ENCODE measurements around the gene GC. TPM values are rescaled to one million over a fixed set of nuclear protein-coding genes. Genes with fewer than 3 reads are reported as not detected.

Gene GC
- not detected in 2 replicates for total RNA-seq (2021)
- not detected for Bru-seq, nascent RNA
- BruChase-seq, experiment 1, labeled RNA remaining after a 2-hour chase = not detected
- BruChase-seq, experiment 2, labeled RNA remaining after a 6-hour chase = not detected
- long read RNA-seq = 0 reads

GRCh38 chr4:71783972-71784371 lies at the start of gene GC:
Gene GC (minus strand): TSS chr4:71784079. CDS start chr4:71784018, 61 bp downstream.
- no peak within 1 kb of the TSS for H3K27ac ChIP-seq
- no peaks in the 10 kb centered on the region for H3K9me2 ChIP-seq (ENCODE audit: insufficient read depth)
- H3K4me1 ChIP-seq (replicated peaks; ENCODE audit: insufficient read depth) = no peaks in the 10 kb centered on the region
- H3K9me3 ChIP-seq (ENCODE audit: insufficient read depth, low read depth) = no peaks in the 10 kb centered on the region
- no peaks in the 10 kb centered on the region for H3K36me3 ChIP-seq (ENCODE audit: low read depth)
- no TSS peak for BruUV-seq (replicated peaks)
- intact Hi-C loops (cut with micrococcal nuclease; ENCODE audit: unreplicated experiment) = no loop called here
- DNase-seq = no peak
- H3F3A ChIP-seq (ENCODE audit: insufficient read depth, low read depth) = no peaks in the 10 kb centered on the region
- no peak within 1 kb of the TSS for H2AFZ ChIP-seq
- TF ChIP-seq CTCF (conservative IDR thresholded peaks at IDR 0.05) (no peak), EZH2 (IDR thresholded peaks at IDR 0.05; ENCODE audit: low read depth) (no peak)
- no peak within 1 kb of the TSS for H3K4me2 ChIP-seq
- no peaks in the 10 kb centered on the region for H4K20me1 ChIP-seq (ENCODE audit: insufficient read depth)
- ChIA-PET CTCF (no interaction called here), POLR2A (ENCODE audit: unreplicated experiment) (no interaction called here)
- no peaks in the 10 kb centered on the region for H3K27me3 ChIP-seq (ENCODE audit: insufficient read depth, low read depth)
- H3K79me2 ChIP-seq (ENCODE audit: low read depth) = no peaks in the 10 kb centered on the region
- H3K4me3 ChIP-seq = no peak within 1 kb of the TSS

- POLR2A ChIA-PET (ENCODE audit: unreplicated experiment) = no interaction called here
- intact Hi-C loops (cut with micrococcal nuclease; ENCODE audit: unreplicated experiment) = no loop called here
- H4K20me1 ChIP-seq (ENCODE audit: insufficient read depth) = no peaks in the 10 kb centered on the region
- no peaks in the 10 kb centered on the region for H3K9me2 ChIP-seq (ENCODE audit: insufficient read depth)
- H3K27me3 ChIP-seq (ENCODE audit: insufficient read depth, low read depth) = no peaks in the 10 kb centered on the region
- no peak overlapping the region for H3K4me3 ChIP-seq
- H3K9me3 ChIP-seq (ENCODE audit: insufficient read depth, low read depth) = no peaks in the 10 kb centered on the region
- no peak overlapping the region for H3K4me2 ChIP-seq
- H3K36me3 ChIP-seq (ENCODE audit: low read depth) = no peaks in the 10 kb centered on the region
- no peak overlapping the region for H3K27ac ChIP-seq
- peak in 1 of 2 experiments; percentile 3 for DNase-seq
- no peaks in the 10 kb centered on the region for H3F3A ChIP-seq (ENCODE audit: insufficient read depth, low read depth)
- CTCF ChIA-PET = no interaction called here
- no peak for TF ChIP-seq CTCF (conservative IDR thresholded peaks at IDR 0.05)
- no peak for TF ChIP-seq EZH2 (IDR thresholded peaks at IDR 0.05; ENCODE audit: low read depth)
- no peak overlapping the region for H2AFZ ChIP-seq
- no peaks in the 10 kb centered on the region for H3K4me1 ChIP-seq (replicated peaks; ENCODE audit: insufficient read depth)
- BruUV-seq (replicated peaks) = no TSS peak
- no peaks in the 10 kb centered on the region for H3K79me2 ChIP-seq (ENCODE audit: low read depth)
Observed at GRCh38 chr4:71833232-71833900, 49.5 kb upstream of the GC start.

GRCh38 chr4:71832049-71832448 lies 48.2 kb upstream of the GC start:
- Histone ChIP-seq H3K79me2 (ENCODE audit: low read depth) (no peaks in the 10 kb centered on the region), H3F3A (ENCODE audit: insufficient read depth, low read depth) (no peaks in the 10 kb centered on the region), H3K9me3 (ENCODE audit: insufficient read depth, low read depth) (no peaks in the 10 kb centered on the region), H3K27me3 (ENCODE audit: insufficient read depth, low read depth) (no peaks in the 10 kb centered on the region), H3K36me3 (ENCODE audit: low read depth) (no peaks in the 10 kb centered on the region), H4K20me1 (ENCODE audit: insufficient read depth) (no peaks in the 10 kb centered on the region), H3K4me2 (no peak overlapping the region), H3K27ac (no peak overlapping the region), H2AFZ (no peak overlapping the region), H3K4me1 (replicated peaks; ENCODE audit: insufficient read depth) (no peaks in the 10 kb centered on the region), H3K4me3 (no peak overlapping the region), H3K9me2 (ENCODE audit: insufficient read depth) (no peaks in the 10 kb centered on the region)
- TF ChIP-seq EZH2 (IDR thresholded peaks at IDR 0.05; ENCODE audit: low read depth) = no peak
- TF ChIP-seq CTCF (conservative IDR thresholded peaks at IDR 0.05) = no peak
- intact Hi-C loops (cut with micrococcal nuclease; ENCODE audit: unreplicated experiment) = no loop called here
- ChIA-PET POLR2A (ENCODE audit: unreplicated experiment) (no interaction called here), CTCF (no interaction called here)
- no peak for DNase-seq
- no TSS peak for BruUV-seq (replicated peaks)
